GM23338 (cell line): ENCODE data around the gene BEND5. TPM values are rescaled to one million over a fixed set of nuclear protein-coding genes. Genes with fewer than 3 reads are reported as not detected.

Experiments used
- ATAC-seq: fragments of 200-7000 bp; cut with Tn5 transposase; 3 replicates; pipeline ENCODE4 v1.9.1; 2020
- DNase-seq: peaks from one replicate; pipeline ENCODE4 v3.0.0-alpha.2; 2015; ENCODE audit warnings: low spot score
- H2AFZ ChIP-seq: fragments of 200-600 bp; sonication (generic); 2 replicates; pipeline ENCODE4 v1.8.0; 2016; ENCODE audit warnings: antibody characterized with exemption, mild to moderate bottlenecking, moderate library complexity
- H3F3A ChIP-seq: fragments of 200-600 bp; sonication (generic); replicated peaks from 2 replicates; pipeline ENCODE4 v1.8.0; 2017; ENCODE audit warnings: antibody characterized with exemption, mixed run types, low read depth
- H3K27ac ChIP-seq: fragments of 200-600 bp; sonication (generic); 2 replicates; pipeline ENCODE4 v1.6.1; 2016; ENCODE audit warnings: low read depth
- H3K27me3 ChIP-seq: fragments of 200-600 bp; sonication (generic); 2 replicates; pipeline ENCODE4 v1.8.0; 2016; ENCODE audit warnings: mild to moderate bottlenecking, mixed run types, moderate library complexity; ENCODE audit not compliant: insufficient read depth
- H3K36me3 ChIP-seq: fragments of 200-600 bp; sonication (generic); 2 replicates; pipeline ENCODE4 v1.8.0; 2016; ENCODE audit warnings: mild to moderate bottlenecking; ENCODE audit not compliant: insufficient read depth
- H3K4me1 ChIP-seq: fragments of 200-600 bp; sonication (generic); 2 replicates; pipeline ENCODE4 v1.8.0; 2016; ENCODE audit warnings: mild to moderate bottlenecking, moderate library complexity; ENCODE audit not compliant: insufficient read depth
- H3K4me2 ChIP-seq: fragments of 200-600 bp; sonication (generic); 2 replicates; pipeline ENCODE4 v1.7.1; 2017; ENCODE audit warnings: mixed run types
- H3K4me3 ChIP-seq: fragments of 200-600 bp; sonication (generic); 2 replicates; pipeline ENCODE4 v1.6.1; 2016; ENCODE audit warnings: mixed run types
- H3K79me2 ChIP-seq: fragments of 200-600 bp; sonication (generic); replicated peaks from 2 replicates; pipeline ENCODE4 v1.8.0; 2017; ENCODE audit warnings: mild to moderate bottlenecking; ENCODE audit not compliant: insufficient read depth
- H3K9me2 ChIP-seq: fragments of 200-600 bp; sonication (generic); 2 replicates; pipeline ENCODE4 v1.8.0; 2017; ENCODE audit not compliant: insufficient read depth
- H4K20me1 ChIP-seq: fragments of 200-600 bp; sonication (generic); replicated peaks from 2 replicates; pipeline ENCODE4 v1.8.0; 2017; ENCODE audit warnings: mild to moderate bottlenecking; ENCODE audit not compliant: insufficient read depth
- H3K27ac Mint-ChIP-seq: 2 replicates; pipeline ENCODE4 v1.8.0; 2020; ENCODE audit warnings: inconsistent platforms, mild to moderate bottlenecking, moderate library complexity, mixed read lengths
- H3K27me3 Mint-ChIP-seq: 3 replicates; pipeline ENCODE4 v1.8.0; 2022; ENCODE audit warnings: low read depth, mild to moderate bottlenecking, moderate library complexity, mixed read lengths, inconsistent platforms; ENCODE audit not compliant: insufficient read depth, poor library complexity
- H3K36me3 Mint-ChIP-seq: 3 replicates; pipeline ENCODE4 v1.8.0; 2021; ENCODE audit warnings: low read depth, mild to moderate bottlenecking, inconsistent platforms, moderate library complexity, mixed read lengths
- H3K4me1 Mint-ChIP-seq: 3 replicates; pipeline ENCODE4 v1.8.0; 2020; ENCODE audit warnings: mild to moderate bottlenecking, inconsistent platforms, mixed read lengths
- H3K4me3 Mint-ChIP-seq: 3 replicates; pipeline ENCODE4 v1.8.0; 2021; ENCODE audit warnings: moderate library complexity, mild to moderate bottlenecking, inconsistent platforms, mixed read lengths
- H3K9me3 Mint-ChIP-seq: 3 replicates; pipeline ENCODE4 v1.8.0; 2020; ENCODE audit warnings: moderate library complexity, mild to moderate bottlenecking, inconsistent platforms, mixed read lengths
- CREB1 ChIP-seq: fragments of 250-450 bp; sonication (Bioruptor Pico); IDR thresholded peaks from 2 replicates; pipeline ENCODE4 v1.5.0; 2020; ENCODE audit warnings: low read depth, mild to moderate bottlenecking, moderate library complexity
- CTCF ChIP-seq, 2 experiments: fragments of 200-600 bp in 1 of 2; sonication (generic) in 1 of 2; conservative IDR thresholded peaks; 2 replicates each; pipeline versions ENCODE4 v1.5.1 to v1.6.1; 2016 to 2017; ENCODE audit warnings: antibody characterized with exemption in 2 of 2, low read depth in 2 of 2, mild to moderate bottlenecking in 2 of 2, moderate library complexity in 1 of 2
- ETS1 ChIP-seq: IDR thresholded peaks from 2 replicates; pipeline ENCODE4 v1.6.1; 2016; ENCODE audit warnings: antibody characterized with exemption
- EZH2 ChIP-seq: fragments of 200-600 bp; sonication (generic); IDR thresholded peaks from one replicate; pipeline ENCODE4 v1.8.0; 2017; ENCODE audit warnings: antibody characterized with exemption, mild to moderate bottlenecking, low read depth; ENCODE audit not compliant: unreplicated experiment
- EZH2phosphoT487 ChIP-seq: fragments of 200-600 bp; sonication (generic); IDR thresholded peaks from one replicate; pipeline ENCODE4 v1.8.1; 2018; ENCODE audit warnings: antibody characterized with exemption; ENCODE audit not compliant: unreplicated experiment
- JUNB ChIP-seq: IDR thresholded peaks from one replicate; pipeline ENCODE4 v1.6.1; 2016; ENCODE audit warnings: antibody characterized with exemption; ENCODE audit not compliant: unreplicated experiment
- NANOG ChIP-seq: IDR thresholded peaks from 2 replicates; pipeline ENCODE4 v1.6.1; 2016; ENCODE audit warnings: antibody characterized with exemption, borderline replicate concordance
- POLR2AphosphoS5 ChIP-seq: IDR thresholded peaks from 2 replicates; pipeline ENCODE4 v1.6.1; 2016; ENCODE audit warnings: antibody characterized with exemption, low read depth
- REST ChIP-seq: IDR thresholded peaks from one replicate; pipeline ENCODE4 v1.6.1; 2018; ENCODE audit warnings: antibody characterized with exemption; ENCODE audit not compliant: unreplicated experiment
- STAT1 ChIP-seq: IDR thresholded peaks from one replicate; pipeline ENCODE4 v1.6.1; 2016; ENCODE audit warnings: antibody characterized with exemption; ENCODE audit not compliant: unreplicated experiment
- ZNF114 ChIP-seq: fragments of 250-450 bp; sonication (Bioruptor Pico); IDR thresholded peaks from 2 replicates; pipeline ENCODE4 v1.5.0; 2020; ENCODE audit warnings: mild to moderate bottlenecking, moderate library complexity
- ZNF331 ChIP-seq: fragments of 250-450 bp; sonication (Bioruptor Pico); IDR thresholded peaks from 2 replicates; pipeline ENCODE4 v1.5.0; 2020; ENCODE audit warnings: low read depth, mild to moderate bottlenecking, moderate library complexity
- ZNF462 ChIP-seq: fragments of 250-450 bp; sonication (Bioruptor Pico); IDR thresholded peaks from 2 replicates; pipeline ENCODE4 v1.5.0; 2020; ENCODE audit warnings: mild to moderate bottlenecking, moderate library complexity
- polyA plus RNA-seq: library from polyadenylated mRNA; unstranded; fragments of >200 nt; fragmentation: Nextera tagmentation; extraction: Ambion mirVana; gene quantifications from 2 replicates; pipeline ENCODE4 v1.2.1, GENCODE V29; 2016
- total RNA-seq: library from RNA; depleted of rRNA; stranded (reverse); fragments of >200 nt; shearing (Covaris generic); gene quantifications from 2 replicates; pipeline ENCODE4 v1.2.3, GENCODE V29; 2014

Gene BEND5
- total and polyA plus RNA-seq, 2 experiments from 2014 or later, result 6.8 to 12.3 TPM

- H3F3A ChIP-seq, result no peaks in the 10 kb centered on the region
- TF ChIP-seq ZNF331 (CRISPR knock-in tag) (no peak), CTCF (conservative IDR thresholded peaks at IDR 0.05; ENCODE audit: low read depth in 2 of 2) (no peak), ETS1 (no peak), POLR2AphosphoS5 (no peak), CREB1 (no peak), ZNF114 (CRISPR knock-in tag) (no peak), REST (no peak), EZH2phosphoT487 (no peak), EZH2 (no peak), STAT1 (no peak), ZNF462 (no peak), JUNB (no peak), NANOG (no peak)
- H3K36me3 ChIP-seq, result no peaks in the 10 kb centered on the region
- Mint-ChIP-seq H3K9me3 (no peaks in the 10 kb centered on the region), H3K4me1 (no peaks in the 10 kb centered on the region; the same call in 2 of the 3 replicates), H3K4me3 (no peak overlapping the region), H3K27me3 (no peaks in the 10 kb centered on the region), H3K27ac (no peak overlapping the region), H3K36me3 (no peaks in the 10 kb centered on the region)
- H2AFZ ChIP-seq, result no peak overlapping the region
- no peaks in the 10 kb centered on the region for H3K4me1 ChIP-seq
- H3K27ac ChIP-seq, result no peak overlapping the region
- DNase-seq (no peak), ATAC-seq (no peak)
- no peaks in the 10 kb centered on the region for H3K9me2 ChIP-seq
- H3K27me3 ChIP-seq, result no peaks in the 10 kb centered on the region
- H4K20me1 ChIP-seq, result no peaks in the 10 kb centered on the region
- no peaks in the 10 kb centered on the region for H3K79me2 ChIP-seq
- H3K4me2 ChIP-seq, result no peak overlapping the region
- H3K4me3 ChIP-seq, result no peak overlapping the region
Observed at GRCh38 chr1:48726557-48727215, 50.0 kb downstream of the BEND5 start.
